GM18873 (cell line): ENCODE results near the gene RBM5.

Experiments used
- ATAC-seq: cut with Tn5 transposase; IDR thresholded peaks from one replicate; pipeline ENCODE4 v1.9.1; 2021; ENCODE audit warnings: mild to moderate bottlenecking, moderate library complexity, moderate number of reproducible peaks; ENCODE audit not compliant: unreplicated experiment, low FRiP score

Gene RBM5

DNA sequence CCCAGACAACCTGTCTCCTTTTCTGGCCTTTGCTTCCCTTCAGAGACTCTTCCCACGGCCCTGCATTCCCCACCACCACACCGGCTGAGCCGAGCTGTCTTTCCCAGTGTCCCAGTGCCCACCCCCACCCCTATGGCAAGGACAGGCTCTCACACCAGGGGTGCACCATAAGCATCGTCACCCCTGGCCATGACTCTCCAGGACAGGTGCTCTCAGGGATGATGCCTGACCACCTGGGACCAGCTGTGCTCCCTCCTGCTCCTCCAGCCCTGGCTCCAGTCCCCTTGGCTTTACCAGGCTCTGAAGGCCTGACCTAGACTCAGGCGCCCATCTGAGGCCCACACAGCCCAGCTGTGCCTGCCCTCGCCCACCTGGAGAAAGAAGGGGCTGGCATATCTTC is 48.8 kb downstream of the RBM5 start:
- no peak for ATAC-seq

DNA sequence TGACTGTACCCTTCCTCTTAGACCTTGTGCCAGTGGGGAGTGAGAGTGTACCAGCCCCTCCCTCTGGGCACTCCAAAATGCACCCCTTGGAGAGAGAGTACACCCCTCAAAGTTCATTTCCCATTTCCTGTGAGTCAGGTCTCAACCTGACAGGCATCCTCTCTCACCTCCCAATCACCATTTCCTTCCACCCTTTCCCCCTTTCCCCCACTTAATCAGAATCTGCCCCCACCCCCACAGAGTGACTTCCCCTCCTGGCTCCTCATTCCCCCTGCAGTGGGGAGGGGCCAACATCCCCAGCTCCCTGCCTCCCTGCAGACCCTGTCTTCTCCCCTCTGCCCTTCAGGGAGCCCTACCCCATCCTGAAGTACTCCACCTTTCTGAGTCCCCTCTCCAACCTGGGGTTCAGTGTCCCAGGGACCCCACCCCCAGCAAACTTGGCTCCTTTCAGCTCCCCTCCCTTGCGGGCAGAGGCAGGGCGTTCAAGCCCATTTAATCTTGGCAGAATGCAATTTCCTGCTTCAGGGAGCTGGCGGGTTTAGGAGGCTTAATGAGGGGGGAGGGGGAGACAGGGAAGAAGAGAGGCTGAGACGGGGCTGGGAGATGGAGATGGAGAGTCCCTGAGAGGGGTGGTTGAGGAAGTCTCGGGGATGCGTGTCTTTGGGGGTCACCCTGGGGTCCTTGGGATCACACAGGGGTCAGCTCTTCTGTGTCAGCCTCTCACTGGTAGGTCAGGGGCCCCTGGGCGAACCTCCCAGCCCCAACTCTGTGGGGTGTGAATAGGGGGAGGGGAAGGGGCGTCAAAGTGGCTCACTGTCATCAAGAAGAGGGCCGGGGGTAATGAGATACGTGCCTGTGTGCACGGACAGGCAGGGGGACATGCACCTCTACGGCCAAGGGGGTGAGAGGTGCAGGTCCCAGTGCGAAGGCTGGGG is 49.8 kb downstream of the RBM5 start:
- ATAC-seq = no peak

DNA sequence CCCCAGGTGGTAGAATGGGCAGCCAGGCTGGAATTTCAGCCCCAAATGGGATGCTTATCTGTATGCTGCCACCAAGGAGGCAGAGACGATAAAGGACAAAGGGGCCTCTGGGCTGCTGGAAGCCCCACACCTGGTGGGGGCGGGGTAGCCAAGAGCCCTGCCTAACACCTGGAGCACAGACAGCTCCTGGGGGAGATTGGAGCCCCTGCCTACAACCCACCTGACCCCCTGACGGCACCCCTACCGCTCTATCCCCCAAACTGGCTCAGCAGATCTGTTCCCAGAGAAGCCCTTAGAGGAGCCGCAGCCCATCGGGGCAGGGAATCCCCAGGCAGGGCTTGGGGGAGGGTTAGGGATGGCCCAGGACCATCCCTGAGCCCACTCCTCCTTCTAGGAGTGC is 50.6 kb downstream of the RBM5 start:
- no peak for ATAC-seq

DNA sequence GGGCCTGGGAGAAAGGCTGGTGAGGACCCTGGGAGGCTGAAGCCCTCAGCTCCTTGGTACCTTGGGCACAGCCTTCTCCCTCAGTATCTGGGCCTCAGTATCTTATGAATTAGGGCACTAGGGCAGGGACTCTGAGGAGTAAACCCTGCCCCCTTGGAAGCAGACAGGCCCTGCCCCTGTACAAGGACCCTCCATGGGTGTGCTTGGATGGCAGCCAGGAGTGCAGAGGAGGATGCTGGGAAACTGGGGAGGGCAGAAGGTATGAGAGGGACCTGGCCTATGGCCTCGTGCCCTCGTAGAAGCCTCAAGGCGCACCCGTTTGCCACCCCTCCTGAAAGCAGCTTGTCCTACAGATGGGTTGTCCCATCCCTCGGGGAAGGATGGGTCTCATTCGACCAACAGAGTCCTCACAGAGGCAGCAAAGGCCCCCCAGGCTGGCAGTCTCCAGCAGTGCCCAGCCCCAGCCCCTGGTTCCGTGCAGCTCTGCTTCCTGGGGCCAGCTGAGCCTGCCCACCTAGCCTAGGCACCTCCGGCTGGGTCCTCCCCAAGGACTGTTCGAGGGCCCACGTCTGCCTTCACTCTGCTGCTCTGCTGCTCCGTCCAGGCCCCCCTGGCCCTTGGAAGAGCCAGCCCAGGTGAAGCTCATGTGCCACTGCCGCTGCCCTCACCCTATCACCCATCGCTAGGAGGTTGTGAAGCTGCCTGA is 51.2 kb downstream of the RBM5 start:
- ATAC-seq = no peak

DNA sequence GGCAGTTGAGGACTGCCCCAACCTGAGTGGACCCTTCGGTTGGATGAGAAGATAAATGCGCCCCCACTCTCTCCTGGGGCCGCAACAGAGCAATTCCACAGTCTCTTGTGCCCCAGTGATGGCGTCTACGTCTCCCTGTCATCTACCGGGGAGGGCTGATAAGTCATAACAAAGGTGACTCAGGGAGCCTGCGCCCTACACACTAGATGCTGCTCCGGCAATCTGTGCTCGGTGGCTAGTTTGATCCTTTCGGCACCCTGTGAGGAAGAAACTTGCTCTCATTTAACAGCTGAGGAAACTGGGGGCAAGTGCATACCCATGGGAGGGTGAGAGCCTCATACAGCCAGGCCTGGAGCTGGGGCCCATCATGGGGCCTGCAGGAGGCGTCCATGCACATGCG is 52.3 kb downstream of the RBM5 start:
- ATAC-seq = no peak

DNA sequence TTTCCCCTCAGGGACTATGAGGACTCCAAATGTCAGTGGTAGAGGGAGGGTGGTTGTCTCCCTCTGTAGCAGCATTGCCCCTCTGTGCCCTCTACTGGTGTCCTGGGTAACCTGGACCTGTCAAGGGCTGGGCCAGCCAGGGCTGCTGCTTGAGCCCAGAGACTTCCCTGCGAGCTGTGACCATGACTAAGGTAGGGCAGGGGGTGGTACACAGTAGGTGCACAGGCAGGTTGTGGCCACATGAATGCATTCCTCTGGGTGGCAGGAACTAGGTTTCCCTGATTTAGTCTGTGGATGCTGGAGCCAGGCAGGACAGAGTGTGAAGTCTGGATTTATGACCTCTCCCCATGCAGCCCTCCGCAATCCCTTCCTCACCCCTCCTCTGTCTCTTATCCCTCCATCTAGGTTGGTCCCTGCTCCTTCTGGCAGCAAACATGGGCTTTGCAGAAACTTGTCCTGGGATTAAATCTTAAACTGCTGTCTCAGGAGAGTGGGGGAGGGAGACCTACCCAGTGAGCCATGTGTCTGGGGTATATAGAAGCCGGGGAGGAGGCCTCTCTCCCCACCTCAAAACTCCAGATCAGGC is 57.7 kb downstream of the RBM5 start:
- ATAC-seq = no peak

DNA sequence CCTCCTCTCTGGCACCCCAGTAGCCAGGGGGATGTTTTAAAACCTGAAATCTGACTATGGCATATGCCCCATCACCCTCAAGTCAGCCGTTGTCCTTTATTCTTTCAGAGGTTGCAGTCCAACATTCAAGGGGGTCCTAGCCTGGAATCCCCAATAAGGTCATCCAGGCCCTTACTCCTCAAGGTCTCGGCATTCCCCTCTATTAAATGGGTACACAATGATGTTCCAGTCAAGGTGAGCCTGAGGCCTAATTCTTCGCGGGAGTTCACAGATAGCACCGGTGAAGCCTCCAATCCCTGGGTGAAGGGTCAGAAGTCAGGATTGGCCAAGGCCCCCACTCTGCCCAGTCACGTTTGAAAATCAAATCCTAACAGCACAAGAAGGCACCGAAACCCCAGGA is 58.3 kb downstream of the RBM5 start:
- ATAC-seq = no peak

DNA sequence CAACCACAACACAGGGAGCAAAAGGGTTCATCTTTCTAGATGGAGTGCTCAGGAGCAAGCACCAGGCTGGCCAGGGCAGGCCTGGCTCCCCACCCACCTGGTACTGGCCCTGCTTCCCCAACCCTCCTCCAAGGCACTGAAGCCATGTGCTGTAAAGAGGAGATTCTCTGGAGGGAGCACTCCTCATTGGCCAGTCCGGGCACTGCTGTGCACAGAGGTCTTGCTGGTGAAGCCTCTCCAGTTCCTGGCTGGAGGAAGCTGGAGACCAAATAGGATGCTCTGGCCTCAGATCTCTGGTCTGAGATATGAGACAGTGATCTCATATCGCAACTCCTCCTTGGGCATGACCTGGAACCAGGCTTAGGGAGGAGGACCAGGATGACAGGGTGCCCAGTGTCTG is 58.7 kb downstream of the RBM5 start:
- ATAC-seq = no peak

DNA sequence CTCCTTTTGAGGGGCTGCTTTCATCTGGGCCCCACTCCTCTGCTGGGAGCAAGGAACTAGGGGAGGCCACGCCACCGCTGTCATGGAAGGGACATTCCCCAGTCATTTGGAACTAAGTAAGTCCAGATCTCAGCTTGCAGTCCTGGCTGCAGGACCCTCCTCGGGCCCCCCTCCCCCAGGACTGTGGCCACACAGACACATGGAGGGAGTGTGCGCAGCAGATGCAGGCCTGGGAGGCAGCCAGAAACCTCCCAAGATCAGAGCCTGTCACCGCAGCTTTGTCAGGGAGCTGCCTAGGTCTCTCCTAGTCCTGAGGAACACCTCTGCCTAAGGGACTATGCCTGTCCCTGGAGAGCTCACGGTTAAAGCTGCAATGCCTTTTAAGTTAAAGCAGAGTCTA is 59.1 kb downstream of the RBM5 start:
- ATAC-seq = no peak

DNA sequence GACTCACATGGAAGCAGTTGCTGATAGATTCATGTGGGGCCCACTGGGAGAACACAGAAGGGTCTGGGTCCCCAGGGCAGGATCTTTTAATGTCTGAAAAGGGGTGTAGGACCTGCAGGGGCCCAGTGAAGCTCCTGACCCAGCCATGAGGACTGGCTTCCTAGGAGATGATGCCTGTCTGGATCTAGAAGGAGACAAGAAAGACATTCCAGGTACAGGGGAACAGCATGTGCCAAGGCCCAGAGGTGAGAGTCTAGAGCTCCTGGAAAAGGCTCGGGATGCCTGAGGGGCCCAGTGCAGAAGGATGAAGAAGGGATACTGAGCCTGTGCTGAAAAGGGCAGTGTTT is 61.7 kb downstream of the RBM5 start:
- no peak for ATAC-seq

DNA sequence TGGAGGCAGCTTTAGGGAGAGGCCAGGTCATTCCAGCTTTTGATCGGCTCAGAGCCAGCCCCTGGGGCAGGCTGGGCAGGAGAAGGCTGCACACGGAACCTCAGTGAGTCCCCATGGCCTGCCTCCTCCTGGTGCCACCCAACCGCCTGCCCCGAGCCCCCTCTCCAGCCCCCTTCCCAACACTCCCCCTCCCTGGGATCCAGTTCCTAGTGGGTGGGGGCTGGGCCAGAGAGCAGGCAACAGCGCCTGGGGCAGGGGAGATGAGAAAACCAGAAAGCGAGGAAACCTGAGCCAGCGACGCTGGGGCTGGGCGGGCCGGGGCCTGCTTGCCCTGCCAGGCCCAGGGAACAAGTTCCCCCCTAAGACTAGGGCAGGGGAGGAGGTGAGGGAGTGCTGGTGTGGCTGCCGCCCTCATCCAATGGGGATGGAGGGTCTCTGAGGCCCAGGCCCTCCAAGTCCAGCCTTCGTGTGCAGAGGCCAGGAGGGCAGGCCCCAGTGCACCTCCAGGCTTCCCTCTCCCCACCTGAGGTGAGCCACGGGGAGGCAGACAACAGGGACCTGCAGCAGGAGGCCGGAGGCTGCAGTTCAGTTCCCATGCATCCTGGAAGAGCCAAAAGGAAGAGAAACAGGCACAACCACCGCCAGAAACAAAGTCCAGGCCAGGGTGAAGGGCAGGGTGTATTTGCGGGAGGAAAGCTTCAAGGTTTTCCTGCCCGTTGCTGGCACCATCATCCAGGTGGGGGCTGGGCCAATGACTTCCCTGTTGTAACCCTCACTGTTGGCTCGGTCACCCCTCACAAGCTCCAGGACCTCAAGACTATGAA is 62.4 kb downstream of the RBM5 start:
- no peak for ATAC-seq

DNA sequence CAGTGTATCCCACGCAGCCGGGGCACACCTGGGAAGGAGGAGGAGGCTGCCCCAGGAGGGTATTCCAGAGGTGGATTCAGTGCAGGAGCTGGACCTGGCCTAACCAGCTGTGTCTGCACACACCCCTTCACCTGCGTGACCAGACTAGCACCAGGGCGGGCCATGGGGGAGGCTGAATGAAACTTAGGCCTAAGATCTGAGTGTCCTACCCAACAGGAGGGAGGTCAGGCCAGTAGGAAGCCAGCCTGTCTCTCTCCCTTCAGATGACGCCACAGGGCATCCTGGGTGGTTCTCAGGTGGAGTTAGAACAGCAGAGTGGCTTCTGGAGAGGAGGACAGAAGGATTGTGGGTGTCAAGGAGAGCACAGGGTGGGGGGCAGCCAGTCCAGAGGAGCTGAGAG is 63.0 kb downstream of the RBM5 start:
- ATAC-seq = no peak

DNA sequence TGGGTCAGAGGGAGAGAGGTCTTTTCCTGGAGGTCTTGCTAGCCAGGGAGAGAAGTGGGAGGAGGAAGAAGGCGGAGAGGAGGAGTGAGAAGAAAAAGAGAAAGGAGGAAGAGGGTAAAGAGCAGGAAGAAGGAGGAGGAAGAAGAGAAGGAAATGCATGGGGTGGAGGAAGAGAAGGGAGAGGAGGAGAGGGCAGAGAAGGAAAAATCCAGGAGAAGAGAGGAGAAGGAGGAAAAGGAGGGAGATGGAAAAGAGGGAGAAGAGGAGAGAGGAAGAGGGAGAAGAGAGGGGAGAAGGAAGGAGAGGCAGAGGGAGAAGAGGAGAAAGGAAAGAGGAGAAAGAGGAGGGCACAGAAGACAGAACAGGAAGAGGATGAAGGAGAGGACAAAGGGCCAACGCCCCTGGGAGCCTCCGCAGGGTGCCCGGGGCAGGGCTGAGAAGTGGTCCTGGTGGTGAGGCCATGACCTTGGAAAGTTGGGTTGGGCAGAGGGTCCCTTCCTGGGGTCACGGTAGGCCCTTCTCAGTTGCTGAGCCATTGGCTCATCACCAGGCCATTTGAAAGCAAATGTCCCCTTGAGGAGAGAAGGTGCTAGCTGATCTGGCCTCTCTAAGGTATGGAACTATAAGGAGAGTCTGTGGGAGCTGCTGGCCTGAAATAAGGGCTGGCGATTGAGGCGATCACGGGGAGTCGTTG is 65.2 kb downstream of the RBM5 start:
- ATAC-seq = no peak

DNA sequence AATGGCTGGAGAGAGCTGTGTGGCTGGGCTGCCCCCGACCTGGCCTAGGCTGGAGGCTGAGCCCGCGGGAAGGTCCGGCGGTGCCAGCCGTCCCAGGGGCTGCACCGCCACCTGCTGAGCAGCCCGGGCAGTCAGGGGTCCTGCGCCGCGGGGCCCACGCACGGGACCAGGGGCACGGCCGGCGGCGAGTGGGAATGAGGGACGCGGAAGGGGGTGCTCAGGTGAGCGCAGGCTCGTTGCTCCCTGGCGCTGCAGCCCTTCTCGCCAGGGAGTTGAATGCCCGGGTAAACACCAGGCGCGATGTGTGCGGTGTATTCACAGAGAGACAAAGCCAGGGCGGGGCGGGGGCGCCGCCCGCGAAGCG is 65.7 kb downstream of the RBM5 start:
- ATAC-seq = no peak

DNA sequence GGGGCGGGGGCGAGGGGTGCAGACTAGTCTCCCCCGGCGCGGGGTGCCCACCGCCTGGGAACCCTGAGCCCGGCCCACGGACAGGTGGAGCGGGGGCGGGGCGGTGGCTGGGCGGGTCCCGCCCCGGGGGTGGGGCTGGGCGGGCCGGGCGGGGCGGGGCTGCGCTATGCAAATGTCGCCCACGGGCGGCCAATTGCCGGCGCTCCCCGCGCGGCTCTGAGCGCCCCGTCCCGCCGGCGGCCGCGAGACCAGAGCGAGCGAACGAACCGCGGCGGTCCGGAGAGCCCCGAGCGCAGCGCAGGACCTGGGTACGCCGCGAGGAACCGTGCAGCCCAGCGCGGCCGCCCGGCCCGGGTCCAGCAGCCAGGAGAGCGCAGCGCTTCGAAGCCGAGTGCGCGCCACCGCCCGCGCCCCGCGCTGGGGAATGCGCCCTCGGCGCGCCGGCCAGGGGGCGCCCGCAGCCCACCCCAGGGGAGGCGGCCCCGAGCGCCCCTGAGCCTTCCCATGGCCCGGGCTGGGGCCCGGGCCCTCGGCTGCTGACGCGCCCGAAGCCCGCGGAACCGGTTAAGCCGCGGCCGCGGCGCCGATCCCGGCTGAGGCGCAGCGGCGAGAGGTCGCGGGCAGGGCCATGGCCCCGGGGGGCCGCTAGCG is 66.2 kb downstream of the RBM5 start, which contains the start of gene SEMA3F:
Gene SEMA3F, plus strand, starts transcription at position 485 of the 651 bp plus-strand sequence. CDS start 4,299 bp downstream, outside the sequence.
- ATAC-seq = no peak

DNA sequence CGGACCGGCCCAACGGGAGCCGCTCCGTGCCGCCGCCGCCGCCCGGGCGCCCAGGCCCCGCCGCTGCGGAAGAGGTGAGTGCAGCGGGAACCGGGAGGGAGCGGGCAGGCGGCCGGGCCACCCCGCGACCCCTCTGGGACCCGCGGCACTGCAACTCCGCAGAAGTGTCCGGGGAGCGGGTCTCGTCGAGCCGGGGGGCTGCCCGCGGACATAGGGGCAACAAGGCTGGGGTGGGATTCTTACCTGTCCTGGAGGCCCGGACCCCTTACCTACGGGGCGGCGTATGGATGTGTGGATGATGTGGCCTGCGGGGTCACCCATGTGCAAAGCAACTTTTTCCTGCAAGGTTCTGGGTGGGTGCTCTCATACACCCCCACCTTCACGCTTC is 66.8 kb downstream of the RBM5 start:
- ATAC-seq = no peak

DNA sequence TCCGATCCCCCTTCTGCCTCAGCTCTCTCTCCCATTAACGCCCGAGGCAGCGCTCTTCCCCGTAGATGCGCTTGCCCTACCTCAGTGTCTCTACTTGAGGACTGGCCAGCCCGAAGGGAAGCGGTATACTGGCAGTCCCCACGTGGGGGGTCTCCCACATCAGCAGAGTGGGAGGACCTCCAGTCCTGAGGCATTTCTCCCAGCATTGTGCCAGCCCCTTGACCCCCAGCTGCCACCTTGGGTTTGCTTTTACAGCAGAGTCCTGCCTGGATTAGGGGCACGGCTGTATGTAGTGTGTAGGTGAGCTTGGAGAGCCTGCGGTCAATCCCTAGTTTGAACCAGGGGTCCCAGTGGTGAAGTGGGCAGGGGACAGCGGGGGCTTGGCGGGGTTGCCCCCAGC is 67.2 kb downstream of the RBM5 start:
- no peak for ATAC-seq

DNA sequence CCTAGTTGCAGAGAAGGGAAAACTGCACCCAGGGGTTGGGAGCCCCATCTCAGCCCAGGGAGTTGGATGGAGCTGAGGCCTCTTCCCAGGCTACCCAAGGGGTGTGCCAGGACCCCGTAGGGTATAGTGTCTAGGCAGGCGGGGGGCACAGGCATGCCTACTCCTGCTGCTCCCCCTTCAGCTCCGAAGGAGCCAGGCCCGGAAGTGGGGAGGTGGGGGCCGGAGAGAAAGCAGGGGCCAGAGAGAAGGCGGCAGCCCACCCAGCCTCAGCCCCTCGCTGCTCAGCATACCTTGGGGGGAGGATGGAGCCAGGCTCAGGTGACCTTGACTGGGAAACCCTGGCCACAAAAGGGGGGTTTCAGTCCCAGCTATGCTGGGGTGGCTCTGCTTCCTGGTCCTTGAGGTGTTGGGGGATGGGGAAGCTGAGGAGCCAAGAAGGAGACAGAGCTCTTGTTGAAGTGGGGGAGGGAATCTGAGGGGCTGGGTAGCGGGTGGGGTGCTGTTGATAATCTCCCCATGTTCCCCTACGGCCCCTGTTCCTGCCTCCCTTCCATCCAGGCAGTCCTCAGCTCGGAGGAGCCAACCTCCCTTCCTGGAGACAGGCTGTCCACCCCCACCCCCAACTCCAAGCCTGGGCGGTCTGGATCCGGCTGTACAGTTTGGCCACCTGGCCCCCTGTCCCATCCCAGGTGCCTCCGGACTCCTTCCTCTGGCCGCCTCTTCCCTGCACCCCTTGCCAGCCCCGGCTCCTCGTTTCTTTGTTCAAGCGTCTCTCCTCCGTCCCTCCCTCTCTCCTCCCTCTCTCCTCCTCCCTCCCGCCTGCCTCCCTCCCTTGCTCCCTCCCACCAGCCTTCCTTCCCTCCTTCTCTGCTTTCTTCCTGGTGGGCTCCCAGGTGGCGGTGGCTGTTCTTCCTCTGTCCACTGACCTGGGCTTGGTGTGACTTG is 68.1 kb downstream of the RBM5 start:
- no peak for ATAC-seq
